ENCODE results near the gene ALOX15.

Gene ALOX15

DNA sequence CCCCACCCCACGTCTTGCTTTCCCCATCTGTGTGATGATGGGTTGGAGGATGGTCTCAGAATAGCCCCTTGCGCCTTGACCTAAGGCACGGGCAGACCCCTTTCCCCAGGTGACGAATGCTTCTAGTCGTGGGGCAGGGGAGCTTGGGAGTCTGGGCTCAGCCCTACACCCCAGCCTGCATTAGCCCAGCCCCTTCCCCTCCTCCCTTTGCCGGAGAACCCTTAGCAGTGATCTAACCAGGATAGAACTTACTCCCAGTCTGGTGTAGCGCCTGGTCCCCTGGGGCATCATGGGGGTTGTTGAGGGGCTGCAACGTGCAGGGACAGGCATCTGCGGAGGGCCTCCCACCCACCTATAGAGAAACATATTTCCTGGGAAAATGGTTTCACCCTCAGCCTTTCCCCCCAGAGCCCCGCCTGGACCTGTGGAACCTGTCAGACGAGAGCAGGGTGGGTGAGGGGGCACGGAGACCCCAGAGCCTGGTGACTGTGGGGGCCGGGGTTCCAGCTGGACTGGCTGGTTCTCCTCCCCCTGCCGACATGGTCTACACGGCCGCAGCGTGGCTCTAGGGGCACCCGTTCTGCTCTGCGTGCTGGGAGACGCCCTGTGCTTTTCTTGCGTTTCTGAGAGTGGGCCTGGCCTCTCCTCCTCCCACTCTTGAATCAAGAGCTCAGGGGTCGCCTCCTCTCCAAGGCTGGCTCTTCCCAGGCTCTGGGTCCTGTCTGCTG is 52.4 kb downstream of the ALOX15 start:
- no peak overlapping the region for H3K27ac ChIP-seq
- intact Hi-C loops (cut with DNase I; ENCODE audit: low total_unique reads): no loop called here
- H3K4me1 ChIP-seq: peaks cover 0 to 11% (median 9%) of the 10 kb centered on the region in 4 donors

DNA sequence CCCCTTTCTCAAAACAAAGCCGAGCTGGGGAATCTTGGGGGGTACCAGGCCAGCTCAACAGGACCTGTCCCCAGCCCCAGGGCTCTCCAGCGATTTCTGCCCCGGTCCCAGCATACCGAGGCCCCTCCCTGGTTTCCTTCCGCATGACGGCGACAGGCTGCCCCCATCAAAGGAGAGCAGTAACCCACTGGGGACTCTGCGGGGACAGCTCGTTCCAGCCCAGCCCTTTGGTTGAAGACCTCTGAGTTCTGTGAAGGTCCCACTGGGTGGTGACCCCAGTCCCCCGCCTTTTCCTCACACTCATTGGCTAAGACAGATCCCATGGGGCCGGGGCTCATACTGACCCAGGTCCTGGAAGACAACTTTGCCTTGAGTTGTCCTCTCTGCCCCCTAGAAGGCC is 53.1 kb downstream of the ALOX15 start:
- H3K27me3 ChIP-seq: peaks cover 0 to 50% of the 10 kb centered on the region in 2 donors
- intact Hi-C loops (cut with DNase I; ENCODE audit: low total_unique reads): no loop called here
- H3K36me3 ChIP-seq: no peaks in the 10 kb centered on the region
- H3K9me3 ChIP-seq: no peaks in the 10 kb centered on the region
- no peak overlapping the region for H3K4me3 ChIP-seq
- peaks cover 0 to 16% (median 14%) of the 10 kb centered on the region in 4 donors for H3K4me1 ChIP-seq
- no peak for DNase-seq
- TF ChIP-seq, protein P1, sequence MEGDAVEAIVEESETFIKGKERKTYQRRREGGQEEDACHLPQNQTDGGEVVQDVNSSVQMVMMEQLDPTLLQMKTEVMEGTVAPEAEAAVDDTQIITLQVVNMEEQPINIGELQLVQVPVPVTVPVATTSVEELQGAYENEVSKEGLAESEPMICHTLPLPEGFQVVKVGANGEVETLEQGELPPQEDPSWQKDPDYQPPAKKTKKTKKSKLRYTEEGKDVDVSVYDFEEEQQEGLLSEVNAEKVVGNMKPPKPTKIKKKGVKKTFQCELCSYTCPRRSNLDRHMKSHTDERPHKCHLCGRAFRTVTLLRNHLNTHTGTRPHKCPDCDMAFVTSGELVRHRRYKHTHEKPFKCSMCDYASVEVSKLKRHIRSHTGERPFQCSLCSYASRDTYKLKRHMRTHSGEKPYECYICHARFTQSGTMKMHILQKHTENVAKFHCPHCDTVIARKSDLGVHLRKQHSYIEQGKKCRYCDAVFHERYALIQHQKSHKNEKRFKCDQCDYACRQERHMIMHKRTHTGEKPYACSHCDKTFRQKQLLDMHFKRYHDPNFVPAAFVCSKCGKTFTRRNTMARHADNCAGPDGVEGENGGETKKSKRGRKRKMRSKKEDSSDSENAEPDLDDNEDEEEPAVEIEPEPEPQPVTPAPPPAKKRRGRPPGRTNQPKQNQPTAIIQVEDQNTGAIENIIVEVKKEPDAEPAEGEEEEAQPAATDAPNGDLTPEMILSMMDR (IDR thresholded peaks at IDR 0.05): no peak
- H3K27ac ChIP-seq: no peak overlapping the region

More for the DNA sequence above, 52.4 kb downstream of the ALOX15 start:
- no peaks in the 10 kb centered on the region for H3K9me3 ChIP-seq
- H3K27me3 ChIP-seq: peaks cover 0 to 43% of the 10 kb centered on the region in 2 donors
- TF ChIP-seq, protein P1 (IDR thresholded peaks at IDR 0.05): no peak
- peak in 1 of 2 donors; percentile 57 for DNase-seq
- no peak overlapping the region for H3K4me3 ChIP-seq
- no peaks in the 10 kb centered on the region for H3K36me3 ChIP-seq

DNA sequence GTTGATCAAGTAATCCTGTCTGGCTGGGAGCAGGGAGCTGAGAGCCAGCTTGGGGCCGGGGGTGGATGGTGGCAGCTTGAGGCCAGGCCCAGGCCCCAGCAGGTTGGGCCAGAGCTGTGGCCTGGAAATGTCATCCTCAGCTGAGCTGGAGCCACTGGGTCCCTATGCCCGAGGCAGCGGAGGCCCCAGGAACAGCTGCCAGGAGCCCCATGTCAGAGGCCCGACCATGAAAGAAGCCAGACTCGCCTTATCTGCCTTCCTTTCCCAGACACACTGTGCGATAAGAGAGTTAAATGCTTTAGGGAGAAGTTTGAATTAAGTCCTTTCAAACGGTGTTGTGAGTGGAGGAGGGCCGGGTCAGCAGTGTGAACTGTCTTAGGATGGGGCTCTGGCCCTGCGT is 53.7 kb downstream of the ALOX15 start:
- Histone ChIP-seq H3K27me3 (peaks cover 0 to 56% of the 10 kb centered on the region in 2 donors), H3K36me3 (no peaks in the 10 kb centered on the region), H3K4me1 (peaks cover 0 to 16% (median 14%) of the 10 kb centered on the region in 4 donors), H3K27ac (no peak overlapping the region), H3K4me3 (no peak overlapping the region), H3K9me3 (no peaks in the 10 kb centered on the region)
- DNase-seq: no peak
- intact Hi-C loops (cut with DNase I; ENCODE audit: low total_unique reads): no loop called here
- TF ChIP-seq, protein P1 (IDR thresholded peaks at IDR 0.05): no peak

DNA sequence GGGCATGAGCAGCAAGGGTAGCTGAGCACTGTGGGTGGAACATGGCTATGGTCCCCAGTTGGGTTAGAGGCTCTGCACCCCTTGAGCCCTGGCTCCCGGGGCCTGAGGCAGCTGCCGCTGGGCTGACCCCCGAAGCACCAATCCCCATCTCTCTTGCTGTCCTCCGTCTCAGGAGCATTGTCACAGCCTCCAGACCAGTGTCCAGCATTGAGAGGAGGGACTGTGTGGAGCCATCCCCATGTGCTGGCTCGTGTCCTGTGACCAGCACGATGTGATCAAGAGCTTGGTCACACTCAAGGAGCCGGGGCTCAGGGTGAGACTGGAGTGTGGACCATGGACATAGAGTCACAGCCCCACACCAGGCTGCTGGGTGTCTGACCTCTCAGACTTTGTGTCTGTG is 54.3 kb downstream of the ALOX15 start:
- TF ChIP-seq, protein P1 (IDR thresholded peaks at IDR 0.05): no peak
- Histone ChIP-seq H3K4me1 (peaks cover 0 to 16% (median 14%) of the 10 kb centered on the region in 4 donors), H3K36me3 (no peaks in the 10 kb centered on the region), H3K9me3 (no peaks in the 10 kb centered on the region), H3K27ac (no peak overlapping the region), H3K4me3 (no peak overlapping the region), H3K27me3 (peaks cover 0 to 58% of the 10 kb centered on the region in 2 donors)
- no peak for DNase-seq
- intact Hi-C loops (cut with DNase I; ENCODE audit: low total_unique reads): no loop called here

DNA sequence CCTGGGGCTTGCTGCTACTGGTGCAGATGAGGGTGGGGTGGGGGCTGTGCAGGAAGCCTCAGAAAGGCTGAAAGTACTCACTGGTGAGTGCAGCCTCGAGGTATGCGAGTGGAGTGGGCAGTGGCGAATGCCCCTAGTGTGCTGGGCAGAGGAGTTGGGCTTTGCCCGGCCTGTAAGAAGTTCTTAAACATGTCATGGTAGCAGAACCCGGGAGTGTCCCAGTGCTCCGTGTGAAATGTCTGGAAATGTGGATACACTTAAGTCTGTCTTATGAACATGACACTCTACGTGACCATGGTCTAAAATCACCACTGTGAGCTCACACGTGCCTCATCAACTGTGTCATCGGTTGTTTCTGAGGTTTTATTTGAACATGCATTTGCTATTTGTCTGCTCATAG is 55.4 kb downstream of the ALOX15 start:
- no peak overlapping the region for H3K4me3 ChIP-seq
- H3K4me1 ChIP-seq: peaks cover 0 to 16% (median 14%) of the 10 kb centered on the region in 4 donors
- TF ChIP-seq, protein P1 (IDR thresholded peaks at IDR 0.05): no peak
- no peak for DNase-seq
- intact Hi-C loops (cut with DNase I; ENCODE audit: low total_unique reads): no loop called here
- H3K36me3 ChIP-seq: no peaks in the 10 kb centered on the region
- peaks cover 0 to 62% of the 10 kb centered on the region in 2 donors for H3K27me3 ChIP-seq
- no peak overlapping the region for H3K27ac ChIP-seq
- no peaks in the 10 kb centered on the region for H3K9me3 ChIP-seq

All from tibial artery (tissue), 4 donors.